Ovary (tissue), 3 donors: ENCODE data around the gene SLC2A13.

Experiments
- CTCF ChIP-seq, 3 donors: fragments of 450-650 bp in 2 of 3; fragments of 200-600 bp in 1 of 3; IDR thresholded peaks; one replicate each; pipeline versions ENCODE4 v1.5.1 to v1.8.0; 2016 to 2022; ENCODE audit warnings: antibody characterized with exemption in 3 of 3, mild to moderate bottlenecking in 1 of 3
- EP300 ChIP-seq: sonication (generic); formaldehyde crosslinking; IDR thresholded peaks from one replicate; pipeline ENCODE4 v1.6.1; 2017; ENCODE audit warnings: antibody characterized with exemption
- POLR2A ChIP-seq: fragments of 450-650 bp; IDR thresholded peaks from one replicate; pipeline ENCODE4 v1.6.1; 2017; ENCODE audit warnings: antibody characterized with exemption, mild to moderate bottlenecking, moderate library complexity
- donor health status: DM: no; HTN: no; CAD: no.

DNA sequence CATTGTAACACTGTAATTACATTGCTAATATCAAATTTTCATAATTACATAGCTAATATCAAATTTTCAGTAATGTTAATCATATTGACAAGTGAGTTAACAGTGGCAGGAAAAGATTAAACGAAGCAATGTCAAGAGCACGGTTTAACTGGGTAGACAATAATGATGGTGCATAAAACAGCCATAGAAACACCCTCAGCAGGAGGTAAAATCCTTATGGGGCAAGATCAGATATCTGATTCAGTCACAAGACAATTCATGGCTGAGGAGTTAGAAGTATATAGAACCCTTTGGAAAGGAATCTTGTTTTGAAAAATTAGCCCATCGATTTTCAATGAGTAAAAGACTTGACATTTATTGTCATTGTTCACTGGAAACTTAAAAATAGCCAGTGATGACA lies 190.6 kb downstream of the SLC2A13 start:
- no peak for TF ChIP-seq CTCF (IDR thresholded peaks at IDR 0.05)
- TF ChIP-seq EP300, result no peak
- no peak for TF ChIP-seq POLR2A
